ENCODE measurements around the gene RBM20.

RBM20 gene

GRCh38 chr10:110744782-110745181 is 100.6 kb downstream of the RBM20 start:
- Histone ChIP-seq H2AFZ (ENCODE audit: low read length) (no peak overlapping the region), H3F3A (ENCODE audit: insufficient read depth, low read length) (peaks cover 14% of the 10 kb centered on the region), H3K4me3 (ENCODE audit: low read length) (no peak overlapping the region), H3K27ac (ENCODE audit: low read length) (no peak overlapping the region), H3K79me2 (ENCODE audit: low read length) (no peaks in the 10 kb centered on the region), H3K27me3 (replicated peaks; ENCODE audit: insufficient read depth, low read length) (no peaks in the 10 kb centered on the region), H3K36me3 (replicated peaks; ENCODE audit: insufficient read depth, low read length) (no peaks in the 10 kb centered on the region), H3K4me1 (ENCODE audit: low read length) (peaks cover 24% of the 10 kb centered on the region), H3K4me2 (ENCODE audit: low read depth, low read length) (no peak overlapping the region), H4K20me1 (ENCODE audit: insufficient read depth, low read length) (no peaks in the 10 kb centered on the region), H3K9ac (ENCODE audit: low read length) (no peak overlapping the region), H3K9me3 (replicated peaks; ENCODE audit: insufficient read depth, low read length) (no peaks in the 10 kb centered on the region), H3K9me2 (replicated peaks; ENCODE audit: insufficient read depth, low read length) (no peaks in the 10 kb centered on the region)
- no peak for DNase-seq
- no peak for TF ChIP-seq EZH2phosphoT487 (IDR thresholded peaks at IDR 0.05; ENCODE audit: low read length)

GRCh38 chr10:110746254-110746826 is 102.2 kb downstream of the RBM20 start:
- Histone ChIP-seq H3K9me3 (replicated peaks; ENCODE audit: insufficient read depth, low read length) (no peaks in the 10 kb centered on the region), H3K4me3 (ENCODE audit: low read length) (no peak overlapping the region), H3K9ac (ENCODE audit: low read length) (no peak overlapping the region), H3K4me2 (ENCODE audit: low read depth, low read length) (peak overlapping the region; percentile 22; the same call in 1 of the 2 replicates), H4K20me1 (ENCODE audit: insufficient read depth, low read length) (no peaks in the 10 kb centered on the region), H3K27me3 (replicated peaks; ENCODE audit: insufficient read depth, low read length) (no peaks in the 10 kb centered on the region), H3K36me3 (replicated peaks; ENCODE audit: insufficient read depth, low read length) (no peaks in the 10 kb centered on the region), H3K27ac (ENCODE audit: low read length) (no peak overlapping the region), H3F3A (ENCODE audit: insufficient read depth, low read length) (peaks cover 14% of the 10 kb centered on the region), H3K4me1 (ENCODE audit: low read length) (peaks cover 24% of the 10 kb centered on the region), H3K79me2 (ENCODE audit: low read length) (no peaks in the 10 kb centered on the region), H3K9me2 (replicated peaks; ENCODE audit: insufficient read depth, low read length) (no peaks in the 10 kb centered on the region), H2AFZ (ENCODE audit: low read length) (no peak overlapping the region)
- TF ChIP-seq EZH2 (optimal IDR thresholded peaks at IDR 0.05; ENCODE audit: low read depth, low read length) = no peak
- peak; percentile 91 for TF ChIP-seq CTCF (IDR thresholded peaks at IDR 0.05; ENCODE audit: low read length)
- DNase-seq = peak; percentile 50

GRCh38 chr10:110746969-110747608 is 103.0 kb downstream of the RBM20 start:
- Histone ChIP-seq H3K27ac (ENCODE audit: low read length) (no peak overlapping the region), H3K79me2 (ENCODE audit: low read length) (no peaks in the 10 kb centered on the region), H4K20me1 (ENCODE audit: insufficient read depth, low read length) (no peaks in the 10 kb centered on the region), H3K4me3 (ENCODE audit: low read length) (no peak overlapping the region), H3F3A (ENCODE audit: insufficient read depth, low read length) (peaks cover 14% of the 10 kb centered on the region), H3K9me3 (replicated peaks; ENCODE audit: insufficient read depth, low read length) (no peaks in the 10 kb centered on the region), H3K9ac (ENCODE audit: low read length) (no peak overlapping the region), H3K4me2 (ENCODE audit: low read depth, low read length) (peak overlapping the region; percentile 22), H2AFZ (ENCODE audit: low read length) (no peak overlapping the region), H3K27me3 (replicated peaks; ENCODE audit: insufficient read depth, low read length) (no peaks in the 10 kb centered on the region), H3K9me2 (replicated peaks; ENCODE audit: insufficient read depth, low read length) (no peaks in the 10 kb centered on the region), H3K36me3 (replicated peaks; ENCODE audit: insufficient read depth, low read length) (no peaks in the 10 kb centered on the region), H3K4me1 (ENCODE audit: low read length) (peaks cover 19% of the 10 kb centered on the region)
- TF ChIP-seq EZH2 (optimal IDR thresholded peaks at IDR 0.05; ENCODE audit: low read depth, low read length) (no peak), EZH2phosphoT487 (IDR thresholded peaks at IDR 0.05; ENCODE audit: low read length) (no peak), CTCF (IDR thresholded peaks at IDR 0.05; ENCODE audit: low read length) (no peak)
- DNase-seq = no peak

Data from MM.1S (cell line).